ENCODE measurements around the gene PDXP.

The PDXP gene

DNA sequence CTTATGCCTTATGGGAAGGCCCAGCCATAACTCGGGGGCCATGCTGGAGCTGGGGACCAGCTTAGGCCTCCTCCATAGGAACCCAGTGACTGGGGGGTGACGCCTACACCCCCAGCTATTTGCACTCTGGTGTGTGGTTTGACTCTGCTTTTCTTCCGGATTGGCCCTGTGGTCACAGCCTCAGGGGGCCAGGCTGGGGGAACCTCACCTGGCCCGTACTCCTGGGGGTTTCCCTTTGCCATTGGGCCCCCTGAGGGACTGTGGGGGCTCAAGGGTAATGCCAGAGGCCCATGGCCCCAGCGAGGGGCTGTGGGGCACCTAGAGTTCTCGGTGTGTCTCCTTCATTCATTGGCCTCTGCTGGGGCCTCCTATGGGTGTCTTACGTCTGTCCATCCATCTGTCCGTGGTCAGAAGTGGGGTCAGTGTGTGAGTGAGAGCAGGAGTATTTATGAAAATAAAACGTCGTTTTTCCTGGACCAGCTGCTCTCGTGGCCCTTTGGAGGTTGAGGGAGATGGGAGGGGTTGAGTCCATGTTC is 25.4 kb upstream of the PDXP start:
- in situ Hi-C loops (cut with MboI; ENCODE audit: low pct_unique_long_range_greater_than_20kb, low sequenced_read_pairs, unreplicated experiment): no loop called here
- TF ChIP-seq, protein P1, sequence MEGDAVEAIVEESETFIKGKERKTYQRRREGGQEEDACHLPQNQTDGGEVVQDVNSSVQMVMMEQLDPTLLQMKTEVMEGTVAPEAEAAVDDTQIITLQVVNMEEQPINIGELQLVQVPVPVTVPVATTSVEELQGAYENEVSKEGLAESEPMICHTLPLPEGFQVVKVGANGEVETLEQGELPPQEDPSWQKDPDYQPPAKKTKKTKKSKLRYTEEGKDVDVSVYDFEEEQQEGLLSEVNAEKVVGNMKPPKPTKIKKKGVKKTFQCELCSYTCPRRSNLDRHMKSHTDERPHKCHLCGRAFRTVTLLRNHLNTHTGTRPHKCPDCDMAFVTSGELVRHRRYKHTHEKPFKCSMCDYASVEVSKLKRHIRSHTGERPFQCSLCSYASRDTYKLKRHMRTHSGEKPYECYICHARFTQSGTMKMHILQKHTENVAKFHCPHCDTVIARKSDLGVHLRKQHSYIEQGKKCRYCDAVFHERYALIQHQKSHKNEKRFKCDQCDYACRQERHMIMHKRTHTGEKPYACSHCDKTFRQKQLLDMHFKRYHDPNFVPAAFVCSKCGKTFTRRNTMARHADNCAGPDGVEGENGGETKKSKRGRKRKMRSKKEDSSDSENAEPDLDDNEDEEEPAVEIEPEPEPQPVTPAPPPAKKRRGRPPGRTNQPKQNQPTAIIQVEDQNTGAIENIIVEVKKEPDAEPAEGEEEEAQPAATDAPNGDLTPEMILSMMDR (IDR thresholded peaks at IDR 0.05; ENCODE audit: extremely low read depth, insufficient read depth, missing control alignments): no peak

GRCh38 chr22:37633625-37634416 is 24.7 kb upstream of the PDXP start:
- DNase-seq (ENCODE audit: low spot score): peak; percentile 90
- in situ Hi-C loops (cut with MboI; ENCODE audit: low pct_unique_long_range_greater_than_20kb, low sequenced_read_pairs, unreplicated experiment): no loop called here
- TF ChIP-seq, protein P1 (IDR thresholded peaks at IDR 0.05; ENCODE audit: extremely low read depth, insufficient read depth, missing control alignments): peak; percentile 44

More for the DNA sequence above, 25.4 kb upstream of the PDXP start:
- DNase-seq (ENCODE audit: low spot score): peak; percentile 92

GRCh38 chr22:37634417-37634924 is 24.1 kb upstream of the PDXP start:
- in situ Hi-C loops (cut with MboI; ENCODE audit: low pct_unique_long_range_greater_than_20kb, low sequenced_read_pairs, unreplicated experiment): no loop called here
- TF ChIP-seq, protein P1 (IDR thresholded peaks at IDR 0.05; ENCODE audit: extremely low read depth, insufficient read depth, missing control alignments): peak; percentile 28
- no peak for DNase-seq (ENCODE audit: low spot score)

DNA sequence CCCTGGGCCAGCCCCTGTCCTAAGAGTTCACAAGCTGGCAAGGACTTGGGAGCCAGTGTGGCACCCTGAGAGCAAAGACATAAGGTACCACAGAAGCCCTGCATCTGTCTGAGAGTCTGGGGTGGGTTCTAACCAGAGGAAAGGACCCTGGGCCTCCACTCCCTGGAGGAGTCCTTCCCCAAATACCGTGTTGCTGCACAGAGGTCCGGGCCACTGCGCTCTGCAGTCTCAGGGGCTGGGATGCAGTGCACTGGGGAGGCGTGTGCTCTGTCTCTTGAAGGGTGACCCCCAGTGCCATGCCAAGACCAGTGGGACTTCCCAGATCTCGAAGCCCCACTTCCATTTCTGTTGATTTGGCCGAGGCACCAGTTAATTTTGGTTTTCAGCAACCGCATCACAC is 23.4 kb upstream of the PDXP start:
- in situ Hi-C loops (cut with MboI; ENCODE audit: low pct_unique_long_range_greater_than_20kb, low sequenced_read_pairs, unreplicated experiment): no loop called here
- TF ChIP-seq, protein P1 (IDR thresholded peaks at IDR 0.05; ENCODE audit: extremely low read depth, insufficient read depth, missing control alignments): no peak
- no peak for DNase-seq (ENCODE audit: low spot score)

- TF ChIP-seq, protein P1 (IDR thresholded peaks at IDR 0.05; ENCODE audit: extremely low read depth, insufficient read depth, missing control alignments): peak; percentile 23
- DNase-seq (ENCODE audit: low spot score): peak; percentile 57
- in situ Hi-C loops (cut with MboI; ENCODE audit: low pct_unique_long_range_greater_than_20kb, low sequenced_read_pairs, unreplicated experiment): no loop called here
Observed at GRCh38 chr22:37636186-37636948, 22.2 kb upstream of the PDXP start.

- no peak for DNase-seq (ENCODE audit: low spot score)
- in situ Hi-C loops (cut with MboI; ENCODE audit: low pct_unique_long_range_greater_than_20kb, low sequenced_read_pairs, unreplicated experiment): no loop called here
- TF ChIP-seq, protein P1 (IDR thresholded peaks at IDR 0.05; ENCODE audit: extremely low read depth, insufficient read depth, missing control alignments): no peak
Observed at GRCh38 chr22:37636949-37637273, 21.6 kb upstream of the PDXP start.
